ENCODE results near the gene CLEC7A. TPM values are rescaled to one million over a fixed set of nuclear protein-coding genes. Genes with fewer than 3 reads are reported as not detected.

CLEC7A gene
- total RNA-seq = 100 to 1,000 TPM in 1 of 5 experiments, 10 to 100 TPM in 1, 1 to 10 TPM in 2, not detected in 1; 1.5 to 121 (median 7.2) TPM
- polyA plus RNA-seq = not detected
- not detected for total RNA-seq

DNA sequence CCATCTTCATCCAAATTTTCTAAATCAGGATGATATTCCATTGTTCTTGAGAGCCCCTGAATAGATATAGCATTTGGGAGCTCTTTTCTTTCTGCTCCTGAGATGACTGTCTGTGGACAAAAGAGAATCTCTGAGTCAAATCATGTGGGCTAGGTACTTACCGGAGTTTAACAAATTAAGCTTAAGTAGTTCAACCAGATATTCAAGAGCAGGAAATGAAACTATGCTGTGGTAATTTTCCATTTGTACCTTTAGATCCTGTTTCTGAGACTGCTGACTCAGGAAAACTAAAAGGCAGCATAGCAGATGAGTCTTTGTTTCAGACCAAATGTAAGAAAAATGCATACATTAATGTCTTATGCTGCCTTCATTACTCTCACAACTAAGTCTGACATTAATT is at the start of gene CLEC7A:
TSS of gene CLEC7A (minus strand) at position 158 of the 400 bp plus-strand sequence. CDS start at position 41, 117 bp downstream.
- no peaks in the 10 kb centered on the region for H3K9me3 ChIP-seq (ENCODE audit: control insufficient read depth in 2 of 3, low read length in 3 of 3)
- ChIA-PET CTCF (interaction anchor here (0.6 to 1.6 kb wide), 2 partner anchors 10 to 59 kb away, joined by 3 to 4 read pairs; no protein-coding TSS in a partner anchor), POLR2A (no interaction called here)
- Mint-ChIP-seq H3K27ac (no peak within 1 kb of the TSS), H3K4me3 (no peak within 1 kb of the TSS), H3K27me3 (peaks cover 0 to 53% (median 10%) of the 10 kb centered on the region in 5 donors), H3K36me3 (no peaks in the 10 kb centered on the region), H3K9me3 (no peaks in the 10 kb centered on the region), H3K4me1 (peaks cover 4 to 19% (median 7%) of the 10 kb centered on the region in 7 donors)
- peak in 1 of 9 donors; percentile 9 for DNase-seq
- intact Hi-C loops (cut with micrococcal nuclease) = no loop called here
- H3K27ac ChIP-seq (ENCODE audit: low read depth, low read length) = no peak within 1 kb of the TSS
- peak; percentile 49 for ATAC-seq
- peaks cover 0 to 6% of the 10 kb centered on the region in 2 donors for H3K4me1 ChIP-seq (ENCODE audit: control insufficient read depth in 2 of 2, insufficient read depth in 2 of 2, low read length in 2 of 2)
- no peaks in the 10 kb centered on the region for H3K27me3 ChIP-seq (ENCODE audit: control insufficient read depth in 2 of 2, insufficient read depth in 2 of 2, low read length in 2 of 2)
- no peak within 1 kb of the TSS for H3K4me3 ChIP-seq (ENCODE audit: low read length)
- H3K36me3 ChIP-seq (ENCODE audit: control insufficient read depth in 2 of 3, insufficient read depth in 3 of 3, low read length in 3 of 3) = no peaks in the 10 kb centered on the region

DNA sequence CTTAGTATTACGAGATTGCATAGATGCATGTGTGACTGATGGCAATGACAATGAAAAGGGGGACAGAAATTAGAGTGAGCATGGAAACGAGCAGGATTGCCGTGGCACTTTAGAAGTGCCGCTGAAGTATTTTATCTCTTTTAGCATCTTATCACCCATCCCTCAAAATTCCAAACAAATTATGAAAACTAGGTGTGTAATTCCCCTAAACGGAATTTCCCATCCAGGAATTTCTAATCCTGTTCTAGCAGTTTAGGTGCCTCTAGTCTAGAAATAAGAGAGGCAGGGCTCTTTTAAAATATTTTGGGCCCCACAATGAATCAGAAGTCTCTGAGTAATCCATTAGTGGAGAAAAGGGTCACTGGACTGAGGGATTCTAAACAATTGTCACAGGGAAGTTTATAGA is 49.8 kb upstream of the CLEC7A start:
- ATAC-seq (no peak), DNase-seq (no peak)
- CTCF ChIA-PET = interaction anchor here (0.9 kb wide), 1 partner anchor 9 kb away, joined by 5 read pairs; no protein-coding TSS in a partner anchor
- peaks cover 0 to 7% (median 0%) of the 10 kb centered on the region in 7 donors for H3K4me1 Mint-ChIP-seq
- H3K27ac Mint-ChIP-seq = no peak overlapping the region
- no peak overlapping the region for H3K27ac ChIP-seq (ENCODE audit: low read depth, low read length)
- H3K4me3 Mint-ChIP-seq = no peak overlapping the region
- peaks cover 0 to 2% (median 0%) of the 10 kb centered on the region in 11 donors for H3K9me3 Mint-ChIP-seq
- no peaks in the 10 kb centered on the region for H3K4me1 ChIP-seq (ENCODE audit: control insufficient read depth in 2 of 2, insufficient read depth in 2 of 2, low read length in 2 of 2)
- no peaks in the 10 kb centered on the region for H3K27me3 ChIP-seq (ENCODE audit: control insufficient read depth in 2 of 2, insufficient read depth in 2 of 2, low read length in 2 of 2)
- H3K9me3 ChIP-seq (ENCODE audit: control insufficient read depth in 2 of 3, low read length in 3 of 3) = no peaks in the 10 kb centered on the region
- H3K36me3 ChIP-seq (ENCODE audit: control insufficient read depth in 2 of 3, insufficient read depth in 3 of 3, low read length in 3 of 3) = no peaks in the 10 kb centered on the region
- H3K4me3 ChIP-seq (ENCODE audit: low read length) = no peak overlapping the region
- intact Hi-C loops (cut with micrococcal nuclease) = no loop called here
- H3K36me3 Mint-ChIP-seq = no peaks in the 10 kb centered on the region
- H3K27me3 Mint-ChIP-seq = peaks cover 0 to 43% (median 16%) of the 10 kb centered on the region in 5 donors
- POLR2A ChIA-PET = no interaction called here

DNA sequence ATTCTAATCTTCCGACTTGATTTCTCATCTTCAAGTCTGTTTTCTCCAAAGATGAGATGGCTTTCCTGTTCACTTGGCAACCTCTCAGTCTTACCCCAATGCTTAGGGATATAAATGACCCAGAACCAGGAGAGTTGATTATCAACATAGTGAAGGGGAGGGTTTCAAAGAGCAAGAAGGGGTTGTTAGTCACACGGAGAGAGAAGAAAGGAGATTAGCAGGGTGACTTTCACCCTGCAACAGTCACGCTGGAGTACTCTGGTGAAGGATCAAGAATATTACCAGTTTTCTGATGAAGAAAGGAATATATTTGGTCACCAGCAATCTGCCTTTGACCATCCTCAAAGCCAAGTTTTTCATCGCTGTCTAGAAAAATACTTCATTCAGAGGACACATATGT is 48.8 kb upstream of the CLEC7A start, which contains the start of gene TMEM52B:
TSS of gene TMEM52B (plus strand) at position 212 of the 400 bp plus-strand sequence. CDS start 543 bp downstream, outside the sequence.
- Histone ChIP-seq H3K27ac (ENCODE audit: low read depth, low read length) (no peak within 1 kb of the TSS), H3K36me3 (ENCODE audit: control insufficient read depth in 2 of 3, insufficient read depth in 3 of 3, low read length in 3 of 3) (no peaks in the 10 kb centered on the region), H3K4me3 (ENCODE audit: low read length) (no peak within 1 kb of the TSS), H3K9me3 (ENCODE audit: control insufficient read depth in 2 of 3, low read length in 3 of 3) (no peaks in the 10 kb centered on the region), H3K27me3 (ENCODE audit: control insufficient read depth in 2 of 2, insufficient read depth in 2 of 2, low read length in 2 of 2) (no peaks in the 10 kb centered on the region), H3K4me1 (ENCODE audit: control insufficient read depth in 2 of 2, insufficient read depth in 2 of 2, low read length in 2 of 2) (no peaks in the 10 kb centered on the region)
- ATAC-seq (no peak), DNase-seq (no peak)
- ChIA-PET POLR2A (no interaction called here), CTCF (no interaction called here)
- intact Hi-C loops (cut with micrococcal nuclease) = no loop called here
- H3K27ac Mint-ChIP-seq = no peak within 1 kb of the TSS
- peaks cover 0 to 43% (median 16%) of the 10 kb centered on the region in 5 donors for H3K27me3 Mint-ChIP-seq
- no peaks in the 10 kb centered on the region for H3K36me3 Mint-ChIP-seq
- peaks cover 0 to 7% (median 0%) of the 10 kb centered on the region in 7 donors for H3K4me1 Mint-ChIP-seq
- H3K9me3 Mint-ChIP-seq = peaks cover 0 to 2% (median 0%) of the 10 kb centered on the region in 11 donors
- no peak within 1 kb of the TSS for H3K4me3 Mint-ChIP-seq

DNA sequence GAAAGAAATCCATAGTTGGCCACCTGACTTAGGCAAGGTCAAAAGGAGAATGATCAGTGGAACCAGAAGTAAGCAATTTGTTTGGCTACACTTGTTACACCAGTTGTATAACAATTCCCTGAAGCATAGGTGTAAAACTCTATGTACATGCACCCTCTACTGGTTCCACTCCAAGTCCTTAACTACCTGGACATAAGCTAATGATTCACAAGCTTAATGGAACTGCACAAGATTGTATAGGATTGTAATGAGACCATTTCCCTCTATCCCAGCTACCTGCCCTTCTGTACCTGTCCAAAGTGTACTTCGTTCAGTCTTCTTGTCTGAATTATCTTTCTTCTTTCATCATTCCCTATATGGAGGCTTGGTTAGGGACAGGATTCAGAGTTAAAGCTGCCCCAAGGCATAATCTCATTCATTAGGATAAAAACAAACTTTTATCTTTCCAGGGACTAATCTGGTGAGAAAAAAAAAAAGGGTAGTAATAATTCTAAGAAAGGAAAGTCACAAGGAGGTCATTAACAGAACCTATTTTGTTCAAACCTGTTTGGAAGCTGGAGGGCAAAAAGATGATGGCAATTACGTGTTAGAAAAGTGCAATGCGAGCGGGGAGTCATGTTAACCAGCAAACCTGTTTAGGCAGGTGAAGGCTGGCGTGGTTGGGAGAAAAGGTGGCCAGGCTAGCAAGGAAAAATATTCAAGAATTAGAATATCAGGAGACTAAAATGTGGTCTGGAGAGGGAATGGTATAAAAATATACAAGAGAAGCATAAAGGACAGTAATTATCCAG is 46.0 kb upstream of the CLEC7A start:
- Histone ChIP-seq H3K27ac (ENCODE audit: low read depth, low read length) (no peak overlapping the region), H3K4me3 (ENCODE audit: low read length) (no peak overlapping the region), H3K27me3 (ENCODE audit: control insufficient read depth in 2 of 2, insufficient read depth in 2 of 2, low read length in 2 of 2) (no peaks in the 10 kb centered on the region), H3K4me1 (ENCODE audit: control insufficient read depth in 2 of 2, insufficient read depth in 2 of 2, low read length in 2 of 2) (no peaks in the 10 kb centered on the region), H3K36me3 (ENCODE audit: control insufficient read depth in 2 of 3, insufficient read depth in 3 of 3, low read length in 3 of 3) (no peaks in the 10 kb centered on the region), H3K9me3 (ENCODE audit: control insufficient read depth in 2 of 3, low read length in 3 of 3) (no peaks in the 10 kb centered on the region)
- CTCF ChIA-PET = interaction anchor here (1.0 to 1.1 kb wide), 3 partner anchors 22 to 248 kb away, joined by 3 to 4 read pairs (median 3); no protein-coding TSS in a partner anchor
- Mint-ChIP-seq H3K9me3 (peaks cover 0 to 2% (median 0%) of the 10 kb centered on the region in 11 donors), H3K27me3 (peaks cover 10 to 43% (median 19%) of the 10 kb centered on the region in 5 donors), H3K4me3 (no peak overlapping the region), H3K4me1 (peaks cover 0 to 2% (median 0%) of the 10 kb centered on the region in 7 donors), H3K36me3 (no peaks in the 10 kb centered on the region), H3K27ac (no peak overlapping the region)
- intact Hi-C loops (cut with micrococcal nuclease) = no loop called here
- POLR2A ChIA-PET = no interaction called here
- no peak for DNase-seq
- ATAC-seq = no peak

DNA sequence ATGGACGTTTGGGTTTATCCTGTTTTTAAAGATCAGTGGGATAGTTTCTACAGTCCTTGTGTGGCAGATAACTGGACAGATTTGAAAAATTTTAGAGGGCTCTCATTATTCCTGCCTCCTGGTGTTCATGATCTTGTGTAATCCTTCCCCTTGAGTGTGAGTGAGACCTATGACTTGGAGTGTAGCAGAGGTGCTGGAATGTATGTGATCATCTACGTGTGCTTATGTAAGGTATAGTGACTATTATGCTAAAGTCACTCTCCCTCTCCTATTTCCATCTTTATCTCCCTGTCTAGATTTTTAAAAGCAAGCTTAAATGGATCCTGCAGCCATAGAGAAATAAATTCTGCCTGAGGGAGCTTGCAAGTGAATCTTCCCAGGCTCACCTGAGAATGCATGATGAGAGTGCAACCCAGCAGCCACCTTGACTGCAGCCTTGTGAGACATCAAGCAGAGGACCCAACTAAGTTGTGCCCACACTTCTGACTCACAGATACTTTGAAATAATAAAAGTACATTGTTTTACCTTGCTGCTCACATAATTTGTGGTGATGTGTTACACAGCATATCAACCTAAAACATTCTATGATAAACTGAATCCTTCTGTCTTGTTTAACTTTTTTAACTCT is 45.1 kb upstream of the CLEC7A start:
- Mint-ChIP-seq H3K4me1 (peaks cover 0 to 2% (median 0%) of the 10 kb centered on the region in 7 donors), H3K4me3 (no peak overlapping the region), H3K27me3 (peaks cover 10 to 45% (median 19%) of the 10 kb centered on the region in 5 donors), H3K27ac (no peak overlapping the region), H3K9me3 (peaks cover 0 to 2% (median 0%) of the 10 kb centered on the region in 11 donors), H3K36me3 (no peaks in the 10 kb centered on the region)
- POLR2A ChIA-PET = no interaction called here
- no peak for ATAC-seq
- DNase-seq = no peak
- H3K4me3 ChIP-seq (ENCODE audit: low read length) = no peak overlapping the region
- no peaks in the 10 kb centered on the region for H3K27me3 ChIP-seq (ENCODE audit: control insufficient read depth in 2 of 2, insufficient read depth in 2 of 2, low read length in 2 of 2)
- H3K4me1 ChIP-seq (ENCODE audit: control insufficient read depth in 2 of 2, insufficient read depth in 2 of 2, low read length in 2 of 2) = no peaks in the 10 kb centered on the region
- intact Hi-C loops (cut with micrococcal nuclease) = no loop called here
- no peaks in the 10 kb centered on the region for H3K36me3 ChIP-seq (ENCODE audit: control insufficient read depth in 2 of 3, insufficient read depth in 3 of 3, low read length in 3 of 3)
- no peak overlapping the region for H3K27ac ChIP-seq (ENCODE audit: low read depth, low read length)
- no peaks in the 10 kb centered on the region for H3K9me3 ChIP-seq (ENCODE audit: control insufficient read depth in 2 of 3, low read length in 3 of 3)
- CTCF ChIA-PET = interaction anchor here (1.0 kb wide), 1 partner anchor 21 kb away, joined by 4 read pairs; no protein-coding TSS in a partner anchor

DNA sequence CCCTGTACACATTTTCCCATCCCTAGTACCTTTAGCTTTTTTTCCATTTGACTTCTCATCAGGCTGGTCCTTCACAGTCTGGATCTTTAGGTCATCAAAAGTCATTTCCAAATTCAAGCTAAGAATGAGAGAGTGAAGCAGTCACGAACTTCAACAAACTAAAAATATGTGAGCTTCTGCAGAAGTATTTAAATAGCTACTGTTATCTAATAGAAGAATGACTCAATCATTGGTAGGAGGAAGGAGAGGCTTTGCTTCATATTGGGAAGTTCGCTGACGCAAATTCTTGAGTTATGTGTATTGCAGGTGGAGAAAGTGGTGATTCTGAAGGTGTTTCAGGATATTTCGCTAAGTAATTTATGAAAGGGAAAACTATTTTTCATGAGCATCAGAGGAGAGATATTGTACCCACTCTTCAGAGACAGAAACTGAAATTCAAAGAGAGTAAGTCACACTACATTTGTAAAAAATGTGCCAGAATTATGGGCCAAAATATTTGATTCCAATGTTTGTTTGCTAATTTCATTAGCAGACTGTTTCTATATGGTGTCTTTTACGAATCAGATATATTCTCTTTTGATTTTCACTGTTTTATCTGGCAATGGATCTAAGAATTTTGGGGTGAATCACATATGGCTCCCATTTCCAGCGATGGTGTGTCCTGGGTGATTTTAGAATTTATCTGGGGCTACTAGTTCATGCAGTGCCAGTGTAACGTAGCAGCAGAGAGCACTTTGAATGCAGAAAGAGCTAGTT is 42.2 kb upstream of the CLEC7A start, which contains the start of gene OLR1:
TSS of gene OLR1 (minus strand) at position 160 of the 756 bp plus-strand sequence. CDS start at position 105, 55 bp downstream.
- no peaks in the 10 kb centered on the region for H3K9me3 ChIP-seq (ENCODE audit: control insufficient read depth in 2 of 3, low read length in 3 of 3)
- H3K27ac ChIP-seq (ENCODE audit: low read depth, low read length) = no peak within 1 kb of the TSS
- intact Hi-C loops (cut with micrococcal nuclease) = no loop called here
- no peak for ATAC-seq
- Mint-ChIP-seq H3K36me3 (no peaks in the 10 kb centered on the region), H3K27ac (no peak within 1 kb of the TSS), H3K27me3 (peaks cover 10 to 48% (median 19%) of the 10 kb centered on the region in 5 donors), H3K4me3 (no peak within 1 kb of the TSS), H3K9me3 (peaks cover 0 to 2% (median 0%) of the 10 kb centered on the region in 11 donors), H3K4me1 (no peaks in the 10 kb centered on the region)
- no peaks in the 10 kb centered on the region for H3K4me1 ChIP-seq (ENCODE audit: control insufficient read depth in 2 of 2, insufficient read depth in 2 of 2, low read length in 2 of 2)
- H3K36me3 ChIP-seq (ENCODE audit: control insufficient read depth in 2 of 3, insufficient read depth in 3 of 3, low read length in 3 of 3) = no peaks in the 10 kb centered on the region
- ChIA-PET CTCF (interaction anchor here (0.6 to 1.0 kb wide), 3 partner anchors 10 to 78 kb away, joined by 3 read pairs; no protein-coding TSS in a partner anchor), POLR2A (no interaction called here)
- no peaks in the 10 kb centered on the region for H3K27me3 ChIP-seq (ENCODE audit: control insufficient read depth in 2 of 2, insufficient read depth in 2 of 2, low read length in 2 of 2)
- no peak within 1 kb of the TSS for H3K4me3 ChIP-seq (ENCODE audit: low read length)
- no peak for DNase-seq
